Spleen (tissue), 11 donors: ENCODE measurements around the gene TMEM164. TPM values are rescaled to one million over a fixed set of nuclear protein-coding genes. Genes with fewer than 3 reads are reported as not detected.

ENCODE experiments used
- DNase-seq: peaks from one replicate; pipeline ENCODE4 v3.0.0-alpha.2; 2020
- H3K27ac ChIP-seq, 8 donors: fragments of 200-600 bp; sonication (generic) in 7 of 8; 1 replicate in 4 of 8; 2 replicates in 4 of 8; pipeline versions ENCODE4 v1.5.0 to v1.8.0; 2016 to 2021; ENCODE audit warnings: inconsistent platforms in 4 of 8, mild to moderate bottlenecking in 4 of 8, moderate library complexity in 1 of 8
- H3K27me3 ChIP-seq, 7 donors: fragments of 200-600 bp; sonication (generic) in 6 of 7; replicated peaks in 1 of 7; 1 replicate in 4 of 7; 2 replicates in 3 of 7; pipeline versions ENCODE4 v1.5.0 to v1.8.0; 2016 to 2021; ENCODE audit warnings: inconsistent platforms in 3 of 7, mild to moderate bottlenecking in 1 of 7
- H3K36me3 ChIP-seq, 6 donors: fragments of 200-600 bp; sonication (generic) in 5 of 6; 1 replicate in 4 of 6; 2 replicates in 2 of 6; pipeline versions ENCODE4 v1.5.0 to v1.8.0; 2016 to 2021; ENCODE audit warnings: inconsistent platforms in 2 of 6
- H3K4me1 ChIP-seq, 6 donors: fragments of 200-600 bp; sonication (generic) in 5 of 6; 1 replicate in 3 of 6; 2 replicates in 3 of 6; pipeline versions ENCODE4 v1.5.0 to v1.8.0; 2016 to 2021; ENCODE audit warnings: inconsistent platforms in 3 of 6
- H3K4me3 ChIP-seq, 8 donors: fragments of 200-600 bp; sonication (generic) in 7 of 8; 1 replicate in 4 of 8; 2 replicates in 4 of 8; pipeline versions ENCODE4 v1.5.0 to v1.8.0; 2016 to 2021; ENCODE audit warnings: inconsistent platforms in 4 of 8, mild to moderate bottlenecking in 4 of 8, moderate library complexity in 2 of 8
- H3K9me3 ChIP-seq, 8 donors: fragments of 200-600 bp; sonication (generic) in 7 of 8; 1 replicate in 4 of 8; 2 replicates in 4 of 8; pipeline versions ENCODE4 v1.5.0 to v1.8.0; 2016 to 2021; ENCODE audit warnings: inconsistent platforms in 4 of 8
- POLR2A ChIP-seq, 3 donors: fragments of 450-650 bp; IDR thresholded peaks; one replicate each; pipeline ENCODE4 v1.5.1; 2017; ENCODE audit warnings: antibody characterized with exemption in 3 of 3, mild to moderate bottlenecking in 1 of 3
- POLR2AphosphoS5 ChIP-seq, 3 donors: sonication (generic); formaldehyde crosslinking; IDR thresholded peaks; one replicate each; pipeline ENCODE4 v1.5.1; 2017; ENCODE audit warnings: antibody characterized with exemption in 3 of 3
- WGBS, 5 donors: extraction: QIAGEN DNeasy Blood & Tissue Kit in 3 of 5; methylation state at CpG; one replicate each; pipeline versions ENCODE4 v1.1.5 to v1.1.7; 2013 to 2018; 5-methylcytosine and 5-hydroxymethylcytosine counted together
- intact Hi-C: fragments of 100-400 bp; cut with DNase I; formaldehyde crosslinking; loops from one replicate; pipeline ENCODE4 v1.15.0; 2023; ENCODE audit warnings: low total_unique reads
- polyA plus RNA-seq, 3 donors: library from polyadenylated mRNA; stranded (reverse); fragments of 200-250 nt; gene quantifications; one replicate each; pipeline ENCODE4 v1.2.1, GENCODE V29; 2013
- total RNA-seq, 7 donors: library from RNA; depleted of rRNA in 3 of 7; stranded (reverse); fragments of >200 nt in 3 of 7; fragmentation: NEBNext Ultra II Directional in 4 of 7; extraction: Animal tissue kit (Norgen Biotek cat#: 25700) in 4 of 7; gene quantifications; one replicate each; pipeline versions ENCODE4 v1.1.0 to v1.2.1, GENCODE V29; 2016 to 2021
- TF ChIP-seq, protein P1 (sequence below), 11 experiments: fragments of 200-600 bp in 7 of 11; fragments of 450-650 bp in 4 of 11; sonication (generic) in 4 of 11; IDR thresholded peaks in 8 of 11; conservative IDR thresholded peaks in 3 of 11; 1 replicate in 7 of 11; 2 replicates in 4 of 11; pipeline versions ENCODE4 v1.4.0 to v1.8.0; 2016 to 2021; ENCODE audit warnings: antibody characterized with exemption in 11 of 11, inconsistent platforms in 4 of 11, mild to moderate bottlenecking in 1 of 11
- donor health status: healthy with polysubstance abuse.
- donor health status: DM: no; HTN: no; CAD: no; lungs with moderate emphysema.
- donor health status: DM: no; HTN: no; CAD: no.
- donor health status: Bipolar disorder and iron deficiency.
- donor health status: healthy.
- donor health status: DM: no; HTN: no; CAD: no.
- donor health status: DM: yes; HTN: yes; CAD: no.

Gene TMEM164
- total and polyA plus RNA-seq, 10 donors: 3.9 to 29.7 (median 24.3) TPM

DNA sequence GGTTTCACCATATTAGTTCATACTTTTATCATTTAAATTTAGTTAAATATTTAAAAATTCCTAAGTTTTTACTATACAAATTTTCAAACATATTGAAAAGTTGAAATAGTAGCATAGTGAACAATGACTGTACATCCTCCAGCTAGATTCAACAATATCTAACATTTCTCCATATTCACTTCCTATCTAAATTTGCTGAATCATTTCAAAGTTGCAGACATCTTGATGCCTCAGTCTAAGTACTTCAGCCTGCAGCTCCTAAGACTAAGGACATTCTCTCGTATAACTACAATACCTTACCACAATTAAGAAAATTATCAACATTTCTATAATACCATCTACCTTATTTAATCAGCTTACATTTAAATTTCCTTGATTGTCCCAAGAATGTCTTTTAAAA, 132.7 kb downstream of the TMEM164 start:
- no peak overlapping the region for H3K27ac ChIP-seq
- 44 to 79% (median 66%) methylated on average over 1 of the region's 1 CpG for WGBS, 5 donors
- no peak overlapping the region for H3K4me3 ChIP-seq
- H3K9me3 ChIP-seq: no peaks in the 10 kb centered on the region
- no peak for TF ChIP-seq POLR2A (IDR thresholded peaks at IDR 0.05)
- TF ChIP-seq POLR2AphosphoS5 (IDR thresholded peaks at IDR 0.05): no peak
- TF ChIP-seq, protein P1, sequence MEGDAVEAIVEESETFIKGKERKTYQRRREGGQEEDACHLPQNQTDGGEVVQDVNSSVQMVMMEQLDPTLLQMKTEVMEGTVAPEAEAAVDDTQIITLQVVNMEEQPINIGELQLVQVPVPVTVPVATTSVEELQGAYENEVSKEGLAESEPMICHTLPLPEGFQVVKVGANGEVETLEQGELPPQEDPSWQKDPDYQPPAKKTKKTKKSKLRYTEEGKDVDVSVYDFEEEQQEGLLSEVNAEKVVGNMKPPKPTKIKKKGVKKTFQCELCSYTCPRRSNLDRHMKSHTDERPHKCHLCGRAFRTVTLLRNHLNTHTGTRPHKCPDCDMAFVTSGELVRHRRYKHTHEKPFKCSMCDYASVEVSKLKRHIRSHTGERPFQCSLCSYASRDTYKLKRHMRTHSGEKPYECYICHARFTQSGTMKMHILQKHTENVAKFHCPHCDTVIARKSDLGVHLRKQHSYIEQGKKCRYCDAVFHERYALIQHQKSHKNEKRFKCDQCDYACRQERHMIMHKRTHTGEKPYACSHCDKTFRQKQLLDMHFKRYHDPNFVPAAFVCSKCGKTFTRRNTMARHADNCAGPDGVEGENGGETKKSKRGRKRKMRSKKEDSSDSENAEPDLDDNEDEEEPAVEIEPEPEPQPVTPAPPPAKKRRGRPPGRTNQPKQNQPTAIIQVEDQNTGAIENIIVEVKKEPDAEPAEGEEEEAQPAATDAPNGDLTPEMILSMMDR (IDR thresholded peaks at IDR 0.05 in 8 of 11, conservative IDR thresholded peaks at IDR 0.05 in 3 of 11): no peak
- no peak for DNase-seq
- no peaks in the 10 kb centered on the region for H3K27me3 ChIP-seq
- intact Hi-C loops: no loop called here
- H3K36me3 ChIP-seq: no peaks in the 10 kb centered on the region
- no peaks in the 10 kb centered on the region for H3K4me1 ChIP-seq

DNA sequence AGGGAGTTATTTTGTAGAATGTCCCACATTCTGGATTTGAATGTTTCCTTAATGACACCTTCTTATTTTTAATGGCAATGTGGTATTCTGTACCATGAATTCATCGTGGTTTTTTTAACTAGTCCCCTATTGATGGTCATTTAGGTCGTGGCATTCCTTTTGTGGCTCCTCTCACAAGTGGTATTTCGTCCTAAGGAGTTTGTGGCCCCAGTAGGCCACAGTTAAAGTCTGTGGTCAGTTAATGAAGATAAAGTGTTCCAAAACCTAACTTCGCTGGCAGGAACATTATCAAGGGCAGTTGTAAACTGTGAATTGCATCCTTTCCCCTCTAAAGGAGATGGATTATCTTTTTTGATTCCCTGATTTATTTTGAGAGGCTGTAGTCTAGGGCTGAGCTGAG, 133.2 kb downstream of the TMEM164 start:
- no peaks in the 10 kb centered on the region for H3K36me3 ChIP-seq
- no peaks in the 10 kb centered on the region for H3K9me3 ChIP-seq
- no peak for DNase-seq
- H3K27ac ChIP-seq: no peak overlapping the region
- no peak overlapping the region for H3K4me3 ChIP-seq
- intact Hi-C loops: no loop called here
- H3K27me3 ChIP-seq: no peaks in the 10 kb centered on the region
- H3K4me1 ChIP-seq: no peaks in the 10 kb centered on the region
- 64 to 91% (median 88%) methylated on average over 4 of the region's 4 CpGs for WGBS, 5 donors
- TF ChIP-seq POLR2AphosphoS5 (IDR thresholded peaks at IDR 0.05) (no peak), POLR2A (IDR thresholded peaks at IDR 0.05) (no peak)
- TF ChIP-seq, protein P1 (IDR thresholded peaks at IDR 0.05 in 8 of 11, conservative IDR thresholded peaks at IDR 0.05 in 3 of 11): no peak

DNA sequence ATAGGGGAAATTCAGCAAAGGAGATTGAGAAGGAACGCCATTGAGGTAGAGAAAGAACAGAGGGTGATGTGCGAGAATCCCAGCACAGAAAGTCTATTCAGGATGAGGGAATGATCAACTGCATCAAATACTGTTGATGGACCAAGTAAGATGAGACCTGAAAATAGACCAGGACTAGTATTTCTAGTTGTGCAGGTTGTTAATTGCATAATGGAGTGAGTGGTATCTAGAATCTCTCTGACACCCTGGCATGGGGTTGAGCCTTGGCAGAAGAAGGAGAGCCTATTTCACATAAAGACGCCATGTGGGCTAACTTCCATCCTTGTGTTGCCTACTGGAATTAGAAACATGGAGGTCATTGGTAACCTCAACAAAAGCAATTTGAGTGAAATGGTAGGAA, 135.6 kb downstream of the TMEM164 start:
- Histone ChIP-seq H3K27ac (no peak overlapping the region), H3K9me3 (no peaks in the 10 kb centered on the region), H3K36me3 (no peaks in the 10 kb centered on the region), H3K4me3 (no peak overlapping the region), H3K4me1 (no peaks in the 10 kb centered on the region), H3K27me3 (no peaks in the 10 kb centered on the region)
- TF ChIP-seq POLR2A (IDR thresholded peaks at IDR 0.05) (no peak), POLR2AphosphoS5 (IDR thresholded peaks at IDR 0.05) (no peak)
- TF ChIP-seq, protein P1 (IDR thresholded peaks at IDR 0.05 in 8 of 11, conservative IDR thresholded peaks at IDR 0.05 in 3 of 11): no peak
- 84 to 100% (median 96%) methylated on average over 3 of the region's 3 CpGs for WGBS, 5 donors
- DNase-seq: no peak
- intact Hi-C loops: no loop called here

DNA sequence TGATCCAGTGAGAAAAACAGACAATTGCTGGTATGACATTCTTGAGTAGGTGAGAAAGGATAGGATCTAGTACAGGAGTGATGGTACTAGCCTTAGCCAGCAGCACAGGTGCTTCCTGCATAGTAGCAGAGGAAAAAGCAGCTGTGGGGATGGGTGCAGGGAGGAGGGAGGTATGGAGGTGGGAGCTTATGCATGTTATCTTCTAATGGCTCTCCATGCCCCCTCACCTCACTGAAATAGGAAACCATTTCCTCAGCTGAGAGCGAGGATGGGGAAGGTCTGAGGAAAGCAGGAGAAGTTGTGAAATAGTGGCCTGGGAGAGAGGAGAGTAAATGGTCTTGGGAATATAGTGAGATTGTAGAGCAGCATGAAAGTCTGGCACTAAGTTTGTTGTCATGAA, 136.3 kb downstream of the TMEM164 start:
- no peaks in the 10 kb centered on the region for H3K27me3 ChIP-seq
- 35 to 70% (median 48%) methylated on average over 1 of the region's 1 CpG for WGBS, 5 donors
- no peaks in the 10 kb centered on the region for H3K36me3 ChIP-seq
- no peaks in the 10 kb centered on the region for H3K9me3 ChIP-seq
- intact Hi-C loops: no loop called here
- no peak overlapping the region for H3K4me3 ChIP-seq
- DNase-seq: no peak
- TF ChIP-seq POLR2A (IDR thresholded peaks at IDR 0.05): no peak
- TF ChIP-seq, protein P1 (IDR thresholded peaks at IDR 0.05 in 8 of 11, conservative IDR thresholded peaks at IDR 0.05 in 3 of 11): no peak
- TF ChIP-seq POLR2AphosphoS5 (IDR thresholded peaks at IDR 0.05): no peak
- H3K27ac ChIP-seq: no peak overlapping the region
- no peaks in the 10 kb centered on the region for H3K4me1 ChIP-seq
